Skeletal muscle tissue (tissue), 4 donors: ENCODE measurements around the gene KRT73. TPM values are rescaled to one million over a fixed set of nuclear protein-coding genes. Genes with fewer than 3 reads are reported as not detected.

ENCODE experiments used
- H3K27ac ChIP-seq: one replicate; pipeline ENCODE4 v1.7.0; 2013; ENCODE audit warnings: mild to moderate bottlenecking, low read depth, low read length, inconsistent platforms
- H3K27me3 ChIP-seq, 3 donors: one replicate each; pipeline ENCODE4 v1.7.0; 2013; ENCODE audit warnings: low read length in 3 of 3; ENCODE audit not compliant: control insufficient read depth in 3 of 3, insufficient read depth in 3 of 3
- H3K36me3 ChIP-seq, 3 donors: one replicate each; pipeline ENCODE4 v1.7.0; 2013; ENCODE audit warnings: low read length in 3 of 3; ENCODE audit not compliant: control insufficient read depth in 3 of 3, insufficient read depth in 3 of 3
- H3K4me1 ChIP-seq, 3 donors: one replicate each; pipeline ENCODE4 v1.7.0; 2013; ENCODE audit warnings: low read length in 3 of 3, mild to moderate bottlenecking in 3 of 3; ENCODE audit not compliant: control insufficient read depth in 3 of 3, insufficient read depth in 3 of 3
- H3K4me3 ChIP-seq, 3 donors: one replicate each; pipeline ENCODE4 v1.7.0; 2013; ENCODE audit warnings: low read length in 3 of 3
- H3K9ac ChIP-seq, 3 donors: one replicate each; pipeline ENCODE4 v1.7.0; 2013; ENCODE audit warnings: low read length in 3 of 3, mild to moderate bottlenecking in 3 of 3, moderate library complexity in 2 of 3, low read depth in 1 of 3
- H3K9me3 ChIP-seq, 3 donors: one replicate each; pipeline ENCODE4 v1.7.0; 2013; ENCODE audit warnings: low read length in 3 of 3; ENCODE audit not compliant: control insufficient read depth in 3 of 3
- total RNA-seq: library from RNA; depleted of rRNA; stranded (reverse); fragments of >200 nt; gene quantifications from one replicate; pipeline ENCODE4 v1.2.3, GENCODE V29; 2014
- donor health status: Osteomylitis.

KRT73 gene
- total RNA-seq, 1 donor from 2014 or later = under 0.01 TPM

- Histone ChIP-seq H3K4me3 (no peak overlapping the region), H3K36me3 (no peaks in the 10 kb centered on the region), H3K4me1 (no peaks in the 10 kb centered on the region), H3K9me3 (no peaks in the 10 kb centered on the region), H3K9ac (no peak overlapping the region), H3K27ac (no peak overlapping the region), H3K27me3 (peaks cover 14 to 40% (median 26%) of the 10 kb centered on the region in 3 donors)
Measured at GRCh38 chr12:52659395-52659794, 41.0 kb upstream of the KRT73 start.

- H3K27me3 ChIP-seq = peaks cover 9 to 44% (median 19%) of the 10 kb centered on the region in 3 donors
- no peak overlapping the region for H3K27ac ChIP-seq
- no peaks in the 10 kb centered on the region for H3K9me3 ChIP-seq
- no peaks in the 10 kb centered on the region for H3K36me3 ChIP-seq
- no peak overlapping the region for H3K9ac ChIP-seq
- H3K4me1 ChIP-seq = no peaks in the 10 kb centered on the region
- no peak overlapping the region for H3K4me3 ChIP-seq
Measured at GRCh38 chr12:52658196-52658595, 39.8 kb upstream of the KRT73 start.

GRCh38 chr12:52657250-52657902 lies 39.0 kb upstream of the KRT73 start:
- Histone ChIP-seq H3K9me3 (no peaks in the 10 kb centered on the region), H3K27me3 (peaks cover 9 to 52% (median 20%) of the 10 kb centered on the region in 3 donors), H3K36me3 (no peaks in the 10 kb centered on the region), H3K4me1 (no peaks in the 10 kb centered on the region), H3K4me3 (no peak overlapping the region), H3K9ac (no peak overlapping the region), H3K27ac (no peak overlapping the region)

- Histone ChIP-seq H3K9ac (no peak overlapping the region), H3K4me1 (no peaks in the 10 kb centered on the region), H3K36me3 (no peaks in the 10 kb centered on the region), H3K27ac (no peak overlapping the region), H3K4me3 (no peak overlapping the region), H3K9me3 (no peaks in the 10 kb centered on the region), H3K27me3 (peaks cover 9 to 59% (median 24%) of the 10 kb centered on the region in 3 donors)
Measured at GRCh38 chr12:52656616-52657015, 38.3 kb upstream of the KRT73 start.

- H3K27me3 ChIP-seq = peaks cover 9 to 59% (median 25%) of the 10 kb centered on the region in 3 donors
- no peaks in the 10 kb centered on the region for H3K9me3 ChIP-seq
- no peaks in the 10 kb centered on the region for H3K4me1 ChIP-seq
- no peaks in the 10 kb centered on the region for H3K36me3 ChIP-seq
- no peak overlapping the region for H3K4me3 ChIP-seq
- H3K27ac ChIP-seq = no peak overlapping the region
- H3K9ac ChIP-seq = no peak overlapping the region
Measured at GRCh38 chr12:52655720-52656124, 37.4 kb upstream of the KRT73 start.

- Histone ChIP-seq H3K36me3 (no peaks in the 10 kb centered on the region), H3K27me3 (peaks cover 9 to 59% (median 30%) of the 10 kb centered on the region in 3 donors), H3K4me1 (peaks cover 0 to 4% (median 3%) of the 10 kb centered on the region in 3 donors), H3K27ac (no peak overlapping the region), H3K9ac (no peak overlapping the region), H3K9me3 (no peaks in the 10 kb centered on the region), H3K4me3 (no peak overlapping the region)
Measured at GRCh38 chr12:52655251-52655650, 36.9 kb upstream of the KRT73 start.

- no peaks in the 10 kb centered on the region for H3K9me3 ChIP-seq
- H3K27ac ChIP-seq = no peak within 1 kb of the TSS
- peaks cover 0 to 4% (median 3%) of the 10 kb centered on the region in 3 donors for H3K4me1 ChIP-seq
- no peak within 1 kb of the TSS for H3K9ac ChIP-seq
- peaks cover 9 to 35% (median 25%) of the 10 kb centered on the region in 3 donors for H3K27me3 ChIP-seq
- no peaks in the 10 kb centered on the region for H3K36me3 ChIP-seq
- no peak within 1 kb of the TSS for H3K4me3 ChIP-seq
Measured at GRCh38 chr12:52651726-52652261, 33.4 kb upstream of the KRT73 start, which contains the start of gene KRT2. TSS of gene KRT2 (minus strand) at chr12:52652211. CDS start at chr12:52652142, 69 bp downstream.

- Histone ChIP-seq H3K9ac (no peak overlapping the region), H3K27me3 (peaks cover 4 to 27% (median 21%) of the 10 kb centered on the region in 3 donors), H3K36me3 (no peaks in the 10 kb centered on the region), H3K27ac (no peak overlapping the region), H3K4me1 (peaks cover 0 to 4% (median 3%) of the 10 kb centered on the region in 3 donors), H3K9me3 (no peaks in the 10 kb centered on the region), H3K4me3 (no peak overlapping the region)
Measured at GRCh38 chr12:52650520-52651081, 32.2 kb upstream of the KRT73 start.

- H3K36me3 ChIP-seq = no peaks in the 10 kb centered on the region
- H3K27ac ChIP-seq = no peak overlapping the region
- peaks cover 3 to 16% (median 13%) of the 10 kb centered on the region in 3 donors for H3K27me3 ChIP-seq
- no peaks in the 10 kb centered on the region for H3K9me3 ChIP-seq
- no peak overlapping the region for H3K4me3 ChIP-seq
- no peak overlapping the region for H3K9ac ChIP-seq
- H3K4me1 ChIP-seq = peaks cover 0 to 4% (median 3%) of the 10 kb centered on the region in 3 donors
Measured at GRCh38 chr12:52649066-52649465, 30.7 kb upstream of the KRT73 start.

GRCh38 chr12:52648012-52648550 lies 29.7 kb upstream of the KRT73 start:
- Histone ChIP-seq H3K4me3 (no peak overlapping the region), H3K27me3 (peaks cover 6 to 17% (median 16%) of the 10 kb centered on the region in 3 donors), H3K27ac (no peak overlapping the region), H3K4me1 (peaks cover 0 to 4% (median 3%) of the 10 kb centered on the region in 3 donors), H3K9me3 (no peaks in the 10 kb centered on the region), H3K9ac (no peak overlapping the region), H3K36me3 (no peaks in the 10 kb centered on the region)
